Esophagus muscularis mucosa (tissue), 4 donors: ENCODE measurements around the gene NDUFAF2.

Experiments used
- EP300 ChIP-seq: sonication (generic); formaldehyde crosslinking; IDR thresholded peaks from one replicate; pipeline ENCODE4 v1.6.1; 2017; ENCODE audit warnings: antibody characterized with exemption
- POLR2A ChIP-seq: fragments of 450-650 bp; IDR thresholded peaks from one replicate; pipeline ENCODE4 v1.6.1; 2017; ENCODE audit warnings: antibody characterized with exemption, moderate library complexity, mild to moderate bottlenecking, low read depth
- POLR2AphosphoS5 ChIP-seq, 2 donors: sonication (generic); formaldehyde crosslinking; IDR thresholded peaks; one replicate each; pipeline ENCODE4 v1.6.1; 2017; ENCODE audit warnings: antibody characterized with exemption in 2 of 2
- TF ChIP-seq, protein P1 (sequence below), 3 experiments: fragments of 200-600 bp in 2 of 3; fragments of 450-650 bp in 1 of 3; sonication (generic) in 2 of 3; IDR thresholded peaks; one replicate each; pipeline ENCODE4 v1.5.1; 2017 to 2019; ENCODE audit warnings: antibody characterized with exemption in 3 of 3, mild to moderate bottlenecking in 2 of 3, moderate library complexity in 1 of 3

DNA sequence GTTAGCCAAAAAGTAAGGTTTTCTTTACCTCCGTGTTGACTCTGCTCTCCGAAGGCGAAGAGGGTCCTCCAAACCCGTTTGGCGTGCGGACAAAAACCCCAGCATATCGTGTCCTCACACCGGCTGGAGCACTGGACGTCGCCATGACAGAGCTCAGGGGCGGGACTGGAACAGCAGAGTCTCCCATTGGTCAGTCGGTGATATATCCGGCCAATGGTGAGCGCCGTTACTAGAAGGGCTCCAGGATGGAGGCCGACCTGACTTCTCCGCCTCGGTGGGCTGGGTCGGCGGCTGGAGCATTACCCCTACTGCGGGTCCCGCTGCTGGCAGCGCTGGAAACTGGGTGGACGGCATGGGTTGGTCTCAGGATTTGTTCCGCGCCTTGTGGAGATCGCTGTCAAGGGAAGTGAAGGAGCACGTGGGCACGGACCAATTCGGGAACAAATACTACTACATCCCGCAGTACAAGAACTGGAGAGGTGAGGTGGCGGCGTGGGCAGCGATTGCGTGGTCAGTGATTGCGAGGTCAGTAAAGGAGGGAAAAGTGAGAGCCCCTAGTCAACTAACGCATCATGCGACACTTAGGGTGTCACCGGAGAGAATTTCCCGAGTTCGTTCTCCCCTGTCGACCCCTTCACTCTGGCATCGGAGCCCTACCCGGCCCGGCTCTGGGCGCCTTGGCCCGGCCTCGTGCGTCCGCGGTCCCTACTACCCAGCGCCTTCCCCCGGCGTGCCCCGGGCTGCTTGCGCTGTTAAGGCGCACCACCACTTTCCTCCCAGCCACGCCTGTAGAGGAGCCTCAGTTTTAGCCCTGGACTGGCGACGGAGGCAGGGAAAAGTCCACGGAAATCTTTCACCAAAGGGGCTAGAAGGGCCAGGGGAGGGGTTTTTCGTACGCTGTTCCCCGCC lies at the start of gene NDUFAF2, which contains the start of gene ERCC8:
- TF ChIP-seq, protein P1, sequence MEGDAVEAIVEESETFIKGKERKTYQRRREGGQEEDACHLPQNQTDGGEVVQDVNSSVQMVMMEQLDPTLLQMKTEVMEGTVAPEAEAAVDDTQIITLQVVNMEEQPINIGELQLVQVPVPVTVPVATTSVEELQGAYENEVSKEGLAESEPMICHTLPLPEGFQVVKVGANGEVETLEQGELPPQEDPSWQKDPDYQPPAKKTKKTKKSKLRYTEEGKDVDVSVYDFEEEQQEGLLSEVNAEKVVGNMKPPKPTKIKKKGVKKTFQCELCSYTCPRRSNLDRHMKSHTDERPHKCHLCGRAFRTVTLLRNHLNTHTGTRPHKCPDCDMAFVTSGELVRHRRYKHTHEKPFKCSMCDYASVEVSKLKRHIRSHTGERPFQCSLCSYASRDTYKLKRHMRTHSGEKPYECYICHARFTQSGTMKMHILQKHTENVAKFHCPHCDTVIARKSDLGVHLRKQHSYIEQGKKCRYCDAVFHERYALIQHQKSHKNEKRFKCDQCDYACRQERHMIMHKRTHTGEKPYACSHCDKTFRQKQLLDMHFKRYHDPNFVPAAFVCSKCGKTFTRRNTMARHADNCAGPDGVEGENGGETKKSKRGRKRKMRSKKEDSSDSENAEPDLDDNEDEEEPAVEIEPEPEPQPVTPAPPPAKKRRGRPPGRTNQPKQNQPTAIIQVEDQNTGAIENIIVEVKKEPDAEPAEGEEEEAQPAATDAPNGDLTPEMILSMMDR (IDR thresholded peaks at IDR 0.05) = no peak
- TF ChIP-seq POLR2A (no peak), POLR2AphosphoS5 (IDR thresholded peaks at IDR 0.05) (peak; percentile 84 to 85), EP300 (no peak)
